CD4-positive, alpha-beta T cell treated with Interleukin-4 for 4 hours (primary cell): ENCODE results near the gene SPANXB1.
"Not testable (repeated sequence)": the region's sequence is repeated elsewhere in the genome, so short reads cannot be mapped to it uniquely, and the experiment has no call there.

Source experiments
- DNase-seq: peaks from one replicate; pipeline ENCODE4 v3.0.0-alpha.2; 2020

The SPANXB1 gene

GRCh38 chrX:141002568-141002967 lies at the start of gene SPANXB1:
Gene SPANXB1 (plus strand): TSS chrX:141002594. CDS start chrX:141002694, 100 bp downstream.
- DNase-seq, result not testable (repeated sequence)

GRCh38 chrX:140967036-140967435 lies 35.4 kb upstream of the SPANXB1 start:
- DNase-seq, result no peak

- DNase-seq, result no peak
Measured at GRCh38 chrX:140971099-140971795, 31.1 kb upstream of the SPANXB1 start.

GRCh38 chrX:140975472-140975871 lies 26.9 kb upstream of the SPANXB1 start:
- no peak for DNase-seq

GRCh38 chrX:140980271-140980670 lies 22.1 kb upstream of the SPANXB1 start:
- DNase-seq, result no peak

- DNase-seq, result no peak
Measured at GRCh38 chrX:140983730-140984129, 18.7 kb upstream of the SPANXB1 start.

- DNase-seq, result not testable (repeated sequence)
Measured at GRCh38 chrX:141005243-141005642, 2.8 kb downstream of the SPANXB1 start.

GRCh38 chrX:141044246-141044645 lies 41.9 kb downstream of the SPANXB1 start:
- DNase-seq, result not testable (repeated sequence)

GRCh38 chrX:141049878-141050277 lies 47.5 kb downstream of the SPANXB1 start:
- not testable (repeated sequence) for DNase-seq

GRCh38 chrX:141052098-141052497 lies 49.7 kb downstream of the SPANXB1 start:
- not testable (repeated sequence) for DNase-seq
